IMR-90 (cell line): Measurements from ENCODE around the gene TMEM129.

Source experiments
- CEBPB ChIP-seq: IDR thresholded peaks from 2 replicates; pipeline ENCODE4 v1.6.1; 2012; ENCODE audit warnings: low read depth, low read length, improper control_type of control experiment
- FOS ChIP-seq: fragments of 150-350 bp; IDR thresholded peaks from 2 replicates; pipeline ENCODE4 v1.6.1; 2016; ENCODE audit warnings: low read depth, low read length
- MAFK ChIP-seq: IDR thresholded peaks from 2 replicates; pipeline ENCODE4 v1.6.1; 2012; ENCODE audit warnings: low read depth, low read length, improper control_type of control experiment
- POLR2A ChIP-seq: IDR thresholded peaks from 2 replicates; pipeline ENCODE4 v1.6.1; 2012; ENCODE audit warnings: mild to moderate bottlenecking, low read depth, low read length
- RFX5 ChIP-seq: IDR thresholded peaks from 2 replicates; pipeline ENCODE4 v1.8.0; 2012; ENCODE audit warnings: low read depth, mild to moderate bottlenecking, low read length, moderate library complexity
- SMC3 ChIP-seq: fragments of 150-350 bp; IDR thresholded peaks from 2 replicates; pipeline ENCODE4 v1.6.1; 2016; ENCODE audit warnings: low read depth, mild to moderate bottlenecking, antibody characterized with exemption, low read length, moderate library complexity
- TF ChIP-seq, protein P1 (sequence below): fragments of 150-350 bp; IDR thresholded peaks from 2 replicates; pipeline ENCODE4 v1.6.1; 2017; ENCODE audit warnings: mild to moderate bottlenecking, antibody characterized with exemption, low read length, low read depth
- TF ChIP-seq, protein P2 (sequence below): conservative IDR thresholded peaks from 2 replicates; pipeline ENCODE4 v1.5.1; 2012; ENCODE audit warnings: mild to moderate bottlenecking, low read depth, low read length, improper control_type of control experiment

DNA sequence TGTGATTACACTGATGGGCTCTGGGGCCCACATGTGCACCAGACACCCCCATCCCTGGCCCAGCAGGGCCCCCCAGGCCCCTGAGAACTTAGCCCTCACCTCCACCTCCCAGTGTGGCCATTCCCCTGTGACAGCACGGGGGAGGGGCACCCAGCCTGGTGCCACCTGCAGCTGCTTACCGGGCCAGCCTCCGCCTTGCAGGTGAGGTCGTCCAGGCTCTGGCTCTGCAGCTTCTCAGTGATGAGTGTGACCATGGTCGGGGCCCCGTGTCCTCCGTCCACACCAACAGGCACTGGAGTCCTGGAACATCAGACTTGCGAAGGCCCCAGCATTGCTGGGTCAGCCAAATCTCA, 52.7 kb downstream of the TMEM129 start:
- TF ChIP-seq MAFK = no peak
- TF ChIP-seq, protein P1, sequence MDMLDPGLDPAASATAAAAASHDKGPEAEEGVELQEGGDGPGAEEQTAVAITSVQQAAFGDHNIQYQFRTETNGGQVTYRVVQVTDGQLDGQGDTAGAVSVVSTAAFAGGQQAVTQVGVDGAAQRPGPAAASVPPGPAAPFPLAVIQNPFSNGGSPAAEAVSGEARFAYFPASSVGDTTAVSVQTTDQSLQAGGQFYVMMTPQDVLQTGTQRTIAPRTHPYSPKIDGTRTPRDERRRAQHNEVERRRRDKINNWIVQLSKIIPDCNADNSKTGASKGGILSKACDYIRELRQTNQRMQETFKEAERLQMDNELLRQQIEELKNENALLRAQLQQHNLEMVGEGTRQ = no peak
- no peak for TF ChIP-seq POLR2A
- TF ChIP-seq CEBPB = no peak
- TF ChIP-seq, protein P2, sequence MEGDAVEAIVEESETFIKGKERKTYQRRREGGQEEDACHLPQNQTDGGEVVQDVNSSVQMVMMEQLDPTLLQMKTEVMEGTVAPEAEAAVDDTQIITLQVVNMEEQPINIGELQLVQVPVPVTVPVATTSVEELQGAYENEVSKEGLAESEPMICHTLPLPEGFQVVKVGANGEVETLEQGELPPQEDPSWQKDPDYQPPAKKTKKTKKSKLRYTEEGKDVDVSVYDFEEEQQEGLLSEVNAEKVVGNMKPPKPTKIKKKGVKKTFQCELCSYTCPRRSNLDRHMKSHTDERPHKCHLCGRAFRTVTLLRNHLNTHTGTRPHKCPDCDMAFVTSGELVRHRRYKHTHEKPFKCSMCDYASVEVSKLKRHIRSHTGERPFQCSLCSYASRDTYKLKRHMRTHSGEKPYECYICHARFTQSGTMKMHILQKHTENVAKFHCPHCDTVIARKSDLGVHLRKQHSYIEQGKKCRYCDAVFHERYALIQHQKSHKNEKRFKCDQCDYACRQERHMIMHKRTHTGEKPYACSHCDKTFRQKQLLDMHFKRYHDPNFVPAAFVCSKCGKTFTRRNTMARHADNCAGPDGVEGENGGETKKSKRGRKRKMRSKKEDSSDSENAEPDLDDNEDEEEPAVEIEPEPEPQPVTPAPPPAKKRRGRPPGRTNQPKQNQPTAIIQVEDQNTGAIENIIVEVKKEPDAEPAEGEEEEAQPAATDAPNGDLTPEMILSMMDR = no peak
- no peak for TF ChIP-seq FOS
- TF ChIP-seq SMC3 = no peak
- no peak for TF ChIP-seq RFX5
